Activated CD4-positive, alpha-beta T cell treated with anti-CD3 and anti-CD28 coated beads, Interleukin-2, Interleukin-4, amounts not matched to agents 100 ng/mL and 50 ng/mL, durations not matched to agents 16 hours and 8 hours (primary cell): ENCODE results near the gene TESPA1.
A peak's percentile ranks its signal among the peaks of the same experiment; 100 is the strongest.

Experiments used
- DNase-seq: peaks from one replicate; pipeline ENCODE4 v3.0.0-alpha.2; 2020; ENCODE audit warnings: low spot score

The TESPA1 gene

GRCh38 chr12:54983536-54984101 lies 943 bp downstream of the TESPA1 start:
- DNase-seq, result no peak

DNA sequence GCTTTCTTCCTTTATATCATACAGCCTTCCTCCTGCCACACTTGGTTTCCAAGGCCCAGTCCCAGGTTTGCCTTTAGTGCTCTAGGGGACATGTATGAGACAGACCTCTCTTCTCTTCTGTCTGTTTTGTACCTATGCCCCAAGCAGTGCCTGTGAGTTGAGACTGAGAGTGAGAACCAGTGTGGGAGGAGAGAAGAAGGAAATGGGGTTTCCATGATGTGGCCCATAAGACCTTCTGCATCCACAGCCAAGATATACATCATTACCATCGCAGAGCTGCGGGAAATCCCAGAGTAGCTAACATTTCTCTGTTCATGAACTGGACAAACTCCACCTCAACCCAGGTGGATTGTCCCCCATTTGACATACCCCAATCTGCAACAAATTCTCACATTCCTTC lies 2.8 kb downstream of the TESPA1 start:
- peak; percentile 54 for DNase-seq

DNA sequence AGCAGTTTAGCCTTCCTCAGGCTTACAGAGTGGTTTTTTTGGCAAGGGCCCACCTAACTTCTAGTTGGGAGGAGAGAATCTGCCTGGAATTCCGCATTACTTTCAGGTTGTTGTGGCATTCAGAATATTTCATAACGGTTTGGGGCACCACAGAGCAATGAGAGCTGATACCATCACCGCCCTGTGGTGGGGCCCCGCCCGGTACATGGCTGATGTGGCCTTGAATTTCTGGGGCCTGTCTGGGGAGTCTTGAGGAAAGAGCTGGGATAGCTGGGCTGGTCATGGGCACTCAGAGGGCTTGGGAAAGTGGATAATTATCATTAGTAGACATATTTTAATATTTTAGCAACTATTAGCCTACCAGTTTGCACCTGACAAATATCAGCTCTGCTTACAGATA lies 4.2 kb downstream of the TESPA1 start:
- no peak for DNase-seq

- DNase-seq, result peak; percentile 44
These were observed 6.7 kb downstream of the TESPA1 start for GRCh38 chr12:54977857-54978256.

GRCh38 chr12:54977155-54977554 lies 7.4 kb downstream of the TESPA1 start:
- DNase-seq, result no peak

DNA sequence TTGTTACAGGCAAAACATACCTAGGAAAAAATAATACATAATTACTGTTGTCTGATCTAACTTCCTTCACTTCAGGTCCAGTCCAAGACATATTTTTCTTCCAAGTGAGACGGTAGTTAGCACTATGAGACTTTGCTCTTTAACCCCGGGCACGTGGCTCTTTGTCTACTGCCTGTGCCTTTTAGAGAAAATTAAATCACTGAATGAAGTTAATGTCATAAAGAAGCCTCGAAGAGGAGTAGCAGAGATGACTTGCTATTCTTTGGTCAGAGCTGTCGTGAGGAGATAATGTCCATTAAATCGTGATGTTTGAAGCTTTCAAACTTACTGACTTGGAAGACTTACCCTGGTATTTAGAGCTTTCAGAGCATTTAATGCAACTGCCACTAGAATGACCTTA lies 8.7 kb downstream of the TESPA1 start:
- DNase-seq, result no peak

GRCh38 chr12:54975272-54975671 lies 9.3 kb downstream of the TESPA1 start:
- no peak for DNase-seq

DNA sequence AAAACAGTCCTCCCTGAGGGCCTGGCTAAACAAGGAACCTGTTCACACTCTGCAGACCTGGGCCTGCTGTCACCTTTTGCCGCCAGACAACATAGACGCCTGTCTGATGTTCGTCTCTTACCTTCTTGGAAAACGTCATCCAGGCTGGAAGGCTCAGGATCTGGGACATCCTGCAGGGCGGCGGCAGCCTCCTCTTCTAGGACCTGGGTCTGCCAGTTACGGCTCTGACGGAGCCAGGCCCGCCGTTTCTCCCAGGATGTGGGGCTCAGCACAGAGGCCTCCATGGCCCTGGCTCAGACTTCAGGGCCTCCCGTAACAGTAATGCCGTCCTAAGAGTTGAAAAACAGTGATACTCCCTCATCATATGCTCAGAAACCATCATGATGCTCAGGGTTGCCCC lies 10.3 kb downstream of the TESPA1 start:
- no peak for DNase-seq

DNA sequence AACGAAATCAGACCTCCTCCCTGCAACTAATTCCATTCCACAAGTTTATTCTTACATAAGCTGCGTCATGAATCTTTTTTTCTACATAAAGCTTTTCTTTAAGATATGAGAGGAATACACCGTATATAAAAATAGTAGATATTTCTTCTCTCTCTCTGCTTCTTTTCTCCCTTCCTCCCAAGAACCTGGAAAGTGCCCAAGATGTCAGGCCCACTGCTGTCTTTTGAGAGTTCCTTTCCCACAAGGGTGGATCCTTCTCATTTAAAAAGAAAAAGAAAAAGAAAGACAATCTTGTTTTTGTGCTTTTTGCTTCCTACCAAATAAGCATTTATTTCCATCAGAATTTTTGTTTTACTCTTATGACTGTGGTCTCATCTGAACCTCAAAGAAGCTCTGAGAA lies 11.0 kb downstream of the TESPA1 start:
- no peak for DNase-seq

DNA sequence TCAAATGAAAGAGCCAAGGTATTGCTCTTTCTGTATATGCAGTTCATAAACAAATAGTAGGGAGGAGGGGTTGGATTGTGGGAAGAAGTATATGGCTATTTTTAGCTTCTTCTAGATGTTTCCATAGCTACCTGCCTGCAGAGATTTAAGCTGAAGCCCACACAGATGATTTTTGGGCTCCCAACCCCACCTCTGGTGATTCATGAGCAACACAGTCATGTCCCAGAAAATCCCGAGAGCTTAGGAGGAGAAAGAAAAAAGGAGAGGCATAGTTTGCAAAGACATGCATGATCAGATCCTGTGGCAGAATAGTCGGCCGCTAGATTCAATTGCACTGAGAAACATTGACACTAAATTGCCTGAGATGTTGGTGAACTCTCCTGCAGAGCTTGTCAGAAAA lies 13.8 kb downstream of the TESPA1 start:
- no peak for DNase-seq

- no peak for DNase-seq
These were observed 16.3 kb downstream of the TESPA1 start for GRCh38 chr12:54968181-54968730.

GRCh38 chr12:54967461-54967860 lies 17.1 kb downstream of the TESPA1 start:
- no peak for DNase-seq

- DNase-seq, result no peak
These were observed 23.4 kb downstream of the TESPA1 start for GRCh38 chr12:54961190-54961589.

- DNase-seq, result no peak
These were observed 25.1 kb downstream of the TESPA1 start for GRCh38 chr12:54959291-54960018.

GRCh38 chr12:54958048-54958658 lies 26.4 kb downstream of the TESPA1 start:
- peak; percentile 65 for DNase-seq

DNA sequence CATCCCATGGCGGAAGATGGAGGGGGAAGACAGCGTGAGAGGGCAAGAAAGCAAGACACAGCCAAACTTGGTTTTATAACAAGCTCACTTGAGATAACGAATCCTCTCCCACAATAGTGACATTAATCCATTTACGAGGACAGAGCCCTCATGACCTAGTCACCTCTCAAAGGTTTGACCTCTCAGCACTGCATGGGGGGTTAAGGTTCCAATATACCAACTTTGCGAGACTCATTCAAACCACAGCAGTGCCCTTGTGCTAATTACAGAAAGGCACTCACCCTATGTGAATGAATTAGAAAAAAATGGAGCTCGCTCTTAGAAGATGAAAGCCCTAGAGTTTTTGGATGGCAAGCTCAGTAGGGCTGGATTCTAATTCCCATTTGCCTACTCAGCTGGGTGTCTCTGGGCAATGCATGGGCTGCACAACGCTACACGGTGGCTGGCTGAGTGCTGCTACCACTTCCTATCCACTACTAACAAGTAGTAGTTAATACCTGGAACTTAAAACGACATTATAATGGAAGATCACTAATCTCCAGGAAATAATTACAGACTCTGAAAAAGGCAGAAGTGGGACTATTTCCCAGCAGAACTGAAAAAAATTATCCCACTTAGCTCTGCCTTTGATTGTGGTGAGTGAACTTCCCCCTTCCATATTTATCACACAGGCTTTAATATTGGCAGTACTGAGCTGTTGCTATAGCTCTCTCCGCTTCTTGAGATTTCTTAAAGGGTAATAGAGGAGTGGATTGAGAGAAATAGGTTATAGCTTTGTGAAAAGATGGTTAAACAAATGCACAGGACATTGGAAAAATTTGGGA lies 27.5 kb downstream of the TESPA1 start:
- no peak for DNase-seq

DNA sequence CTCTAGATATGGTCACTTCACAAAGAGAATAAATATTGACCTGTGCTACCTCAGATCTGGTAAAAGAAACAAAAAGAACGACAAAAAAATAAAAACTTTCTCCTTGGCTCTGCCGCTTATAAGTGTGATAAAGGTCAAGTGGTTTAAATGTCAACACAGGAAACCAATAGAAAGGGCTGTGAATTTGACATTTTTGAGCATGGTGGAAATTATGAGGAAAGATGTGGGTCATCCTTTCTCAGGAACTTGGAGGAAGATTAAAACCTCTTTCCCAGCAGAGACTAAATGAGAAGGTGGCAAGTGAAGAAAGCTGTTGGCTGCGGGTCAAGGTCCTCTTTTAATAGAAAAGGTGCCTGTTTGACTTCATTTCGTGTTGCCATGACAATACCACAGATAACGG lies 28.2 kb downstream of the TESPA1 start:
- no peak for DNase-seq

- no peak for DNase-seq
These were observed 29.8 kb downstream of the TESPA1 start for GRCh38 chr12:54954801-54955200.

GRCh38 chr12:54954228-54954627 lies 30.3 kb downstream of the TESPA1 start:
- DNase-seq, result no peak

DNA sequence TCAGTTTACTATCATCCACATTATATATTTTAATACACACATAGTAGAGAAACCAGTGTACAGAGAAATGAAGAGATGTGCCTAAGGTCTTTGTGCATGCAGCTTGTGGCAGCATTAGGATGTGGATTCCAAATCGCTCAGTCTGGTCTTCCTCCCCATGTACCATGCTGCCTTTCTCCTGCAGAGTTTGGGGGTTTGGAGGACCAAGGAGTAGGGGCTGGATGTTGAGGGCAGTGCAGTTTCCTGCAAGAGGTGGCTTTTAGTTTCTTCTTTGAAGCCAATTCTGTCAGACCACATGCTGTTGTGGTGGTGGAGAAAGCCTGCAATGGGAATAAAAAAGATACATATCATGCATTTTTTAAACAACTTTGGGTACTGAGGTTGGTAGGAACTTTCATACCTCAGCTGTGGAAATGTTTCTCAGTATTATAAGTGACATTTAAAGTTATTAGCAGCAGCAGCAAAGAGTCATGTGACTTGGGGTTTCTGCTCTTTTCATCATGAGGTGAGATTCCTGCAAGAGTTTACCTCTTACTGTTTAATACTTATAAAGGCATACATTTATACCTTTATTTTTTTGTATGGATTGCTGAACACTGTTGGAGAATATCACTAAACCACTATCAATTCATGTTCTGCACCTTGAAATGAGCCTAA lies 34.4 kb downstream of the TESPA1 start:
- DNase-seq, result no peak

GRCh38 chr12:54949073-54949711 lies 35.4 kb downstream of the TESPA1 start:
- no peak for DNase-seq
